Activated T-cell treated with anti-CD3 and anti-CD28 coated beads for 24 hours (primary cell): Measurements from ENCODE around the gene TSPY4.
"Not testable (repeated sequence)": the region's sequence is repeated elsewhere in the genome, so short reads cannot be mapped to it uniquely, and the experiment has no call there.

Experiments used
- DNase-seq: peaks from one replicate; pipeline ENCODE4 v3.0.0-alpha.2; 2020; ENCODE audit warnings: low read depth

The TSPY4 gene, protein sequence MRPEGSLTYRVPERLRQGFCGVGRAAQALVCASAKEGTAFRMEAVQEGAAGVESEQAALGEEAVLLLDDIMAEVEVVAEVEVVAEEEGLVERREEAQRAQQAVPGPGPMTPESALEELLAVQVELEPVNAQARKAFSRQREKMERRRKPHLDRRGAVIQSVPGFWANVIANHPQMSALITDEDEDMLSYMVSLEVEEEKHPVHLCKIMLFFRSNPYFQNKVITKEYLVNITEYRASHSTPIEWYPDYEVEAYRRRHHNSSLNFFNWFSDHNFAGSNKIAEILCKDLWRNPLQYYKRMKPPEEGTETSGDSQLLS

DNA sequence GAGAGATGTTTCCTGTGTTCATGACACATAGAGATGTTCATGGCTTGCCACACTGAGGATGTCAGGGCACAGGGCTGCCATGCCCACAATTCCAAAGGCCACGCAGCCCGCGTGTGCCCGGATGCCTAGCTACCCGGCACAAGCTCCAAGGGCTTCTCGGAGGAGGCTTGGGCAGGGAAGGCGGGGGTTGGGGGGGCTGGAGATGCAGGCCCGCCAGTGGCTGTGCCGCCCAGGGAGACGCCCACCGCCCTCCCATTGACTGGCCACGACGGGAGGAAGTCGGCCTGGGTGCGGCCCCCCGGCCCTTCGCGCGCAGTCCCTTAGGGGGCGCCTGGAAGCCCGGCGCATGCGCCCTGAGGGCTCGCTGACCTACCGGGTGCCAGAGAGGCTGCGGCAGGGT lies at the start of gene TSPY4:
Gene TSPY4 (plus strand): TSS at position 301 of the 400 bp plus-strand sequence. CDS start 46 bp downstream, at position 347.
- DNase-seq = not testable (repeated sequence)

DNA sequence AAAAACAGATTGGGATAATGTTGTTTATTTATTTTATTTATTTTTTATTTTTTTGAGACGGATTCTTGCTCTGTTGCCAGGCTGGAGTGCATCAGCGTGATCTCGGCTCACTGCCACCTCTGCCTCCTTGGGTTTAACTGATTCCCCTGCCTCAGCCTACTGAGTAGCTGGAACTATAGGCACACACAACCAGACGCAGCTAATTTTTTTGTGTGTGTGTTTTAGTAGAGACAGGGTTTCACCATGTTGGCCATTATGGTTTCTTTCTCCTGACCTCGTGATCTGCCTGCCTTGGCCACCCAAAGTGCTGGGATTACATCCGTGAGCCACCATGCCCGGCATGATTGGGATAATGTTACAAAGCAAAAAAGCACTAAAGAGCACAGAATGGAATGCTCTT lies 16.3 kb upstream of the TSPY4 start:
- DNase-seq = no peak

DNA sequence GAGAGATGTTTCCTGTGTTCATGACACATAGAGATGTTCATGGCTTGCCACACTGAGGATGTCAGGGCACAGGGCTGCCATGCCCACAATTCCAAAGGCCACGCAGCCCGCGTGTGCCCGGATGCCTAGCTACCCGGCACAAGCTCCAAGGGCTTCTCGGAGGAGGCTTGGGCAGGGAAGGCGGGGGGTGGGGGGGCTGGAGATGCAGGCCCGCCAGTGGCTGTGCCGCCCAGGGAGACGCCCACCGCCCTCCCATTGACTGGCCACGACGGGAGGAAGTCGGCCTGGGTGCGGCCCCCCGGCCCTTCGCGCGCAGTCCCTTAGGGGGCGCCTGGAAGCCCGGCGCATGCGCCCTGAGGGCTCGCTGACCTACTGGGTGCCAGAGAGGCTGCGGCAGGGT lies 20.2 kb downstream of the TSPY4 start, which contains the start of gene TSPY8:
Gene TSPY8 (plus strand): TSS at position 301 of the 400 bp plus-strand sequence. CDS start 46 bp downstream, at position 347.
- DNase-seq = not testable (repeated sequence)
